ENCODE data around the gene BLOC1S1.

BLOC1S1 gene

DNA sequence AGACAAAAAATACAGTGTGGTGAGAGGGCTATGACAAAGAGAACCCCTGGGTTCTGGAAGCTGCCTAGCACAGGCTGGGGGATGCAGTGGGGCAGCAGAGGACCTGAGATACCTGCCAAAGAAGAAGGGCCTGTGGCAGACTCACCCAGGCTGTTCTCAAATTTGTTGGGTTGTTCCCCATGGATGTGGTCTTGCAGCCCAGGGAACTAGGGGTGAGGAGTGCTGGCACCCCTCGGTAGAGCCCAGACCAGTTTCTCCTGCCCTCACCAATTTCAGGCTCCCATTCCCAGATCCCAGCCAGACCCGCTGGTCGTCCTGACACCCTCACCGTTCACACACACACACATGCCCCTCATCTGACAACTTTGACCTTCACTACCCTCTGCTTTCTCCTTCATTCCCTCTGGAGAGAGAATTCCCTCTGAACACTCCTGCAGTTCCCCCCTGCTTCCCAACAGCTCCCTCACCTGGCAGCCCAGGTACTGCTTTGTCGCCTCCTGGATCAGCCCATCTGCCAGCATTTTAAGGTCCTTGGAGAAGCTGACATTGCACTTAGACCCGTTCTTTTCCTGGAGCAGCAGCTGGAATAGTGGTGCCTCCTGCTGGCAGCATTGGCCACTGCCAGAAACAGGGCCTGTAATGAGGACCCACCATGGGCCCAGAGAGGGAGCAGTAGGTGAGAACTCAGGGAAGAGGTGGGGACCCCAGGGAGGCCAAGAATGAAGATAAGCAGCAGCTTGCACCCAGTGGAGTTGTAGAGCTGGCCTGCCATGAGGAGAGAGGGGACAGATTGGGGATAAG is 21.1 kb downstream of the BLOC1S1 start:
- peak; percentile 80 to 82 for DNase-seq (ENCODE audit: low read depth in 2 of 2)
- TF ChIP-seq CTCF (IDR thresholded peaks at IDR 0.05; ENCODE audit: low read depth, low read length) = peak; percentile 97
- no peak overlapping the region for H3K4me3 ChIP-seq (replicated peaks in 1 of 2; ENCODE audit: low read depth in 2 of 2, low read length in 2 of 2)

- no peak for DNase-seq (ENCODE audit: low read depth in 2 of 2)
- TF ChIP-seq CTCF (IDR thresholded peaks at IDR 0.05; ENCODE audit: low read depth, low read length) = no peak
- peak overlapping the region in 1 of 2 donors; percentile 61 for H3K4me3 ChIP-seq (replicated peaks in 1 of 2; ENCODE audit: low read depth in 2 of 2, low read length in 2 of 2)
Observed at GRCh38 chr12:55737581-55738122, 21.8 kb downstream of the BLOC1S1 start.

DNA sequence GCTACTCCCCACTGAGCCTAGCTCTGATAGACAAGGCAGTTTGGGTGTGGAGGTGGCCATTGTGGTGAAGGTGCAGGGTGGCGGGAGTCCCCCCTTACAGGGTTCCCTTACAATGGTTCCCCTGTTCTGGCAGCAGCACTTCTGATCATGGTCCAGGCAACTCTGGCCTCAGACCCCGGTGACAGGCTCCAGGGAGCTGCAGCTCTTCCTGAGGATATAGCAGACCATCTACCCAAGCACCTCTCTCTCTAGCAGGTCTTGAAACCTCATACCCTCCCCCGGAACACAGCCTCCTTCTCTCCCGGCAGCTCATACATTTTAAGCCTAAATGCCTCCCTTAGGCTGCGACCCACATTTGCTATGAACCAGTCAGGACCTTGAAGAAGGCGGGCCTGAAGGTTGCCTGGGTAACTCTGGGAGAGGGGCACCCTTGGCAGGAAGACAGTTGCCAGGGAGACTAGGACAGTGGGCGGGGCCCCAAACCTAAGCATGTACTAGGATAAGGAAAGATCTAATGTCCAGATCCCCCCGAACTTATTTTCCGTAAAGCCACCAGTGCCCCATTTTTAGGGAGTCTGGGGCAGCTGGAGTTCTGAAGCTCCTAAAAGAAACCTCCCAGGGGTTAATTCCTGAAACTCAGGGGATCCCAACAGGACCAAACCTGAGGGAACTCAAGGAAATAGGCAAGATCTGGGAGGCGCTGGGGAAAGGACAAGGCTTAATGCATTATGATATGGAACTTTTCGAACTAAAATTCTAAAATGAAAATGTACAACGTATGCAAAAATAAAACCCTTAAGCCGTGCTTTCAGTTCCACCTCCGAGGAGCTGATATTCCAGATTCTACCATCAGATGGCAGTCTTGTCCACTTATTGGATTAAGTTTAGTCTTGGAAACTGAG is 22.5 kb downstream of the BLOC1S1 start:
- peak overlapping the region; percentile 60 to 61 for H3K4me3 ChIP-seq (replicated peaks in 1 of 2; ENCODE audit: low read depth in 2 of 2, low read length in 2 of 2)
- TF ChIP-seq CTCF (IDR thresholded peaks at IDR 0.05; ENCODE audit: low read depth, low read length) = peak; percentile 71
- peak; percentile 91 to 94 for DNase-seq (ENCODE audit: low read depth in 2 of 2)

- H3K4me3 ChIP-seq (replicated peaks in 1 of 2; ENCODE audit: low read depth in 2 of 2, low read length in 2 of 2) = no peak overlapping the region
- TF ChIP-seq CTCF (IDR thresholded peaks at IDR 0.05; ENCODE audit: low read depth, low read length) = no peak
- DNase-seq (ENCODE audit: low read depth in 2 of 2) = no peak
Observed at GRCh38 chr12:55739025-55739378, 23.2 kb downstream of the BLOC1S1 start.

GRCh38 chr12:55741931-55742680 is 26.3 kb downstream of the BLOC1S1 start:
- no peak for DNase-seq (ENCODE audit: low read depth in 2 of 2)
- H3K4me3 ChIP-seq (replicated peaks in 1 of 2; ENCODE audit: low read depth in 2 of 2, low read length in 2 of 2) = peak overlapping the region; percentile 37 to 63

More at GRCh38 chr12:55741931-55742680, 26.3 kb downstream of the BLOC1S1 start:
- TF ChIP-seq CTCF (IDR thresholded peaks at IDR 0.05; ENCODE audit: low read depth, low read length) = no peak
